GM11168 (cell line): ENCODE results near the gene OR9A2.

Experiments used
- in situ Hi-C: fragments of 300-500 bp; cut with MboI; formaldehyde crosslinking; loops from one replicate; pipeline ENCODE4 v1.12.0; 2022; ENCODE audit warnings: low sequenced_read_pairs; ENCODE audit not compliant: unreplicated experiment

Gene OR9A2

GRCh38 chr7:143023047-143023446 lies 3.9 kb downstream of the OR9A2 start:
- in situ Hi-C loops: no loop called here

GRCh38 chr7:143018931-143019330 lies 8.0 kb downstream of the OR9A2 start:
- in situ Hi-C loops: loop anchor here (5.0 kb wide), 1 partner anchor 188 kb away; no protein-coding TSS in a partner anchor

GRCh38 chr7:143016996-143017395 lies 9.9 kb downstream of the OR9A2 start:
- in situ Hi-C loops: loop anchor here (5.0 kb wide), 1 partner anchor 190 kb away; no protein-coding TSS in a partner anchor

GRCh38 chr7:143015926-143016490 lies 10.9 kb downstream of the OR9A2 start:
- in situ Hi-C loops: loop anchor here (5.0 kb wide), 1 partner anchor 191 kb away; no protein-coding TSS in a partner anchor

- in situ Hi-C loops: loop anchor here (5.0 kb wide), 1 partner anchor 192 kb away; no protein-coding TSS in a partner anchor
Measured at GRCh38 chr7:143015084-143015483, 11.8 kb downstream of the OR9A2 start.

- in situ Hi-C loops: no loop called here
Measured at GRCh38 chr7:143013893-143014292, 13.0 kb downstream of the OR9A2 start.

GRCh38 chr7:143013473-143013872 lies 13.5 kb downstream of the OR9A2 start:
- in situ Hi-C loops: no loop called here

GRCh38 chr7:143012409-143012808 lies 14.5 kb downstream of the OR9A2 start:
- in situ Hi-C loops: no loop called here

- in situ Hi-C loops: no loop called here
Measured at GRCh38 chr7:143012001-143012400, 14.9 kb downstream of the OR9A2 start.

- in situ Hi-C loops: no loop called here
Measured at GRCh38 chr7:143008007-143008901, 18.7 kb downstream of the OR9A2 start.

- in situ Hi-C loops: no loop called here
Measured at GRCh38 chr7:143005632-143006260, 21.2 kb downstream of the OR9A2 start.

- in situ Hi-C loops: no loop called here
Measured at GRCh38 chr7:143003393-143004051, 23.4 kb downstream of the OR9A2 start.

- in situ Hi-C loops: no loop called here
Measured at GRCh38 chr7:143002898-143003297, 24.0 kb downstream of the OR9A2 start.

- in situ Hi-C loops: no loop called here
Measured at GRCh38 chr7:143002106-143002505, 24.8 kb downstream of the OR9A2 start.

GRCh38 chr7:143000648-143001047 lies 26.3 kb downstream of the OR9A2 start:
- in situ Hi-C loops: no loop called here

- in situ Hi-C loops: no loop called here
Measured at GRCh38 chr7:142999793-143000192, 27.1 kb downstream of the OR9A2 start.

GRCh38 chr7:142998966-142999365 lies 28.0 kb downstream of the OR9A2 start:
- in situ Hi-C loops: no loop called here

- in situ Hi-C loops: no loop called here
Measured at GRCh38 chr7:142997456-142997989, 29.4 kb downstream of the OR9A2 start.

- in situ Hi-C loops: no loop called here
Measured at GRCh38 chr7:142992427-142992826, 34.5 kb downstream of the OR9A2 start.

GRCh38 chr7:142984297-142984696 lies 42.6 kb downstream of the OR9A2 start:
- in situ Hi-C loops: no loop called here
